Neural crest cell (in vitro differentiated cells): ENCODE measurements around the gene CLEC17A. TPM values are rescaled to one million over a fixed set of nuclear protein-coding genes. Genes with fewer than 3 reads are reported as not detected.

Source experiments
- DNase-seq: peaks from one replicate; pipeline ENCODE4 v3.0.0; 2021; ENCODE audit warnings: low read depth, mixed read lengths, low spot score
- H3K27ac Mint-ChIP-seq: one replicate; pipeline ENCODE4 v1.8.0; 2021; ENCODE audit warnings: mild to moderate bottlenecking, mixed read lengths; ENCODE audit not compliant: unreplicated experiment
- H3K27me3 Mint-ChIP-seq: 2 replicates; pipeline ENCODE4 v1.8.0; 2021; ENCODE audit warnings: low read depth, mild to moderate bottlenecking, mixed read lengths
- H3K36me3 Mint-ChIP-seq: 2 replicates; pipeline ENCODE4 v1.8.0; 2021; ENCODE audit warnings: low read depth, mild to moderate bottlenecking, mixed read lengths
- H3K4me1 Mint-ChIP-seq: 2 replicates; pipeline ENCODE4 v1.8.0; 2021; ENCODE audit warnings: mixed read lengths
- H3K4me3 Mint-ChIP-seq: one replicate; pipeline ENCODE4 v1.8.0; 2021; ENCODE audit warnings: mild to moderate bottlenecking, mixed read lengths
- H3K9me3 Mint-ChIP-seq: 2 replicates; pipeline ENCODE4 v1.8.0; 2021; ENCODE audit warnings: mixed read lengths
- total RNA-seq: library from RNA; stranded (reverse); gene quantifications from 2 replicates; pipeline ENCODE4 v1.2.1, GENCODE V29; 2021
- TF ChIP-seq, protein P1 (sequence below): fragments of 200-600 bp; sonication (generic); conservative IDR thresholded peaks from 2 replicates; pipeline ENCODE4 v1.5.0; 2021; ENCODE audit warnings: antibody characterized with exemption, mild to moderate bottlenecking

Gene CLEC17A
- total RNA-seq, 1 donor from 2014 or later = not detected

DNA sequence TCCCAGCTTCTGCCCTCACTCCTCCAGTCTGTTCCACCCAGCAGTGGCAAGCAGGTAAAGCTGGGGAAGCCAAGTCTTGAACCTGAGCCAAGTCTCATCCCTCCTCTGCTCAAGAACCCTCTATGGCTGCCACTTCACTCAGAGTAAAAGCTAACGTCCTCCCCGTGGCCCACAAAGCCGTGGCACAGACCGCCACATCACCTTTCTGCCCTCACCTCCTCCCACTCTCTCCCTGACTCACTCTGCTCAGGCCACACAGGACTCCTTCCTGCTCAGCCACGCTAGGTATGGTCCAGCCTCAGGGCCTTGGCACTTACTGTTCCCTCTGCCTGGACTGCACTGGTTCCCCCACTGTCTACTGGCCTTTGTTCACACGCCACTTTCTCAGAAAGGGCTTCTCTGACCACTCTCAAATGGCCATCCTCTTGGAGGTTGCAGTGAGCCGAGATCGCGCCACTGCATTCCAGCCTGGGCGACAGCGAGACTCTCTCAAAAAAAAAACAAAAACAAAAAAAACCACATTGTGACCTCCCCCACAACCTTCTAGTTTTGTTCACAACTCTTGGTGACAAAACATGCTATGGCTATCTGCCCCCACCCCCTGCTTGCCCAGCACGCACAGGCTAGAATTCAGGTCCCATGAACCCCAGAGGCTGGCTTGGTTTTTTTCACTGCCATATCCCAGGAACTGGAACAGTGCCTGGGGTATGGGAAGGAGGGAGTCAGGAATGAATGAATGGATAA lies 26.8 kb upstream of the CLEC17A start:
- TF ChIP-seq, protein P1, sequence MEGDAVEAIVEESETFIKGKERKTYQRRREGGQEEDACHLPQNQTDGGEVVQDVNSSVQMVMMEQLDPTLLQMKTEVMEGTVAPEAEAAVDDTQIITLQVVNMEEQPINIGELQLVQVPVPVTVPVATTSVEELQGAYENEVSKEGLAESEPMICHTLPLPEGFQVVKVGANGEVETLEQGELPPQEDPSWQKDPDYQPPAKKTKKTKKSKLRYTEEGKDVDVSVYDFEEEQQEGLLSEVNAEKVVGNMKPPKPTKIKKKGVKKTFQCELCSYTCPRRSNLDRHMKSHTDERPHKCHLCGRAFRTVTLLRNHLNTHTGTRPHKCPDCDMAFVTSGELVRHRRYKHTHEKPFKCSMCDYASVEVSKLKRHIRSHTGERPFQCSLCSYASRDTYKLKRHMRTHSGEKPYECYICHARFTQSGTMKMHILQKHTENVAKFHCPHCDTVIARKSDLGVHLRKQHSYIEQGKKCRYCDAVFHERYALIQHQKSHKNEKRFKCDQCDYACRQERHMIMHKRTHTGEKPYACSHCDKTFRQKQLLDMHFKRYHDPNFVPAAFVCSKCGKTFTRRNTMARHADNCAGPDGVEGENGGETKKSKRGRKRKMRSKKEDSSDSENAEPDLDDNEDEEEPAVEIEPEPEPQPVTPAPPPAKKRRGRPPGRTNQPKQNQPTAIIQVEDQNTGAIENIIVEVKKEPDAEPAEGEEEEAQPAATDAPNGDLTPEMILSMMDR = no peak
- H3K9me3 Mint-ChIP-seq = no peaks in the 10 kb centered on the region
- peaks cover 17% of the 10 kb centered on the region for H3K4me1 Mint-ChIP-seq
- H3K4me3 Mint-ChIP-seq = no peak overlapping the region
- no peak for DNase-seq
- peak overlapping the region; percentile 92 for H3K27ac Mint-ChIP-seq
- H3K27me3 Mint-ChIP-seq = no peaks in the 10 kb centered on the region
- H3K36me3 Mint-ChIP-seq = no peaks in the 10 kb centered on the region

DNA sequence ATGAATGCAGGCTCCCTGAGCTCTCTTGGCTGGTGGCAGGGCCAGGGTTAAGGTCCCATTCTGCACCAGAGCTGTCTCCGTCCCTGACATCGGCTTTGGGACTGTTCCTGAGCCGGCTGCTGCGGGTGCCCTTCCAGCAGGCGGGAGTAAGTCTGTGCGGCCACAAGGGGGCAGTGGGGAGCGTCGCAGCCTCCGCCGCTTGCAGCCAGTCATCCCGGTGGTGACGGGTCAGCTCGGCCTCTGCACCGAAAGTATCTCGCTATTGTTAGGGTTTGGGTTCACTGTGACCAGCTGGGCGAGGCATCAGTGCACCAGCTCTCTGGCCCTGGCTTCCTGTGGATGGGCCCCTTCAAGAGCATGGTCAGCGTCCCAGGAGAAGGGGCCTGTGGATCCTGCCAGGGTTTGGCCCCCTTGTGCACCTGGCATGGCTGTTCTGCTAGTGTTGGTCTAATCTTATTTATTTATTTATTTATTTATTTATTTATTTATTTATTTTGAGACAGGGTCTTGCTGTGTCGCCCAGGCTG lies 26.2 kb upstream of the CLEC17A start:
- H3K9me3 Mint-ChIP-seq = no peaks in the 10 kb centered on the region
- H3K27ac Mint-ChIP-seq = no peak overlapping the region
- no peak overlapping the region for H3K4me3 Mint-ChIP-seq
- TF ChIP-seq, protein P1 = peak; percentile 94
- H3K36me3 Mint-ChIP-seq = no peaks in the 10 kb centered on the region
- H3K27me3 Mint-ChIP-seq = no peaks in the 10 kb centered on the region
- peaks cover 17% of the 10 kb centered on the region for H3K4me1 Mint-ChIP-seq
- DNase-seq = peak; percentile 73

DNA sequence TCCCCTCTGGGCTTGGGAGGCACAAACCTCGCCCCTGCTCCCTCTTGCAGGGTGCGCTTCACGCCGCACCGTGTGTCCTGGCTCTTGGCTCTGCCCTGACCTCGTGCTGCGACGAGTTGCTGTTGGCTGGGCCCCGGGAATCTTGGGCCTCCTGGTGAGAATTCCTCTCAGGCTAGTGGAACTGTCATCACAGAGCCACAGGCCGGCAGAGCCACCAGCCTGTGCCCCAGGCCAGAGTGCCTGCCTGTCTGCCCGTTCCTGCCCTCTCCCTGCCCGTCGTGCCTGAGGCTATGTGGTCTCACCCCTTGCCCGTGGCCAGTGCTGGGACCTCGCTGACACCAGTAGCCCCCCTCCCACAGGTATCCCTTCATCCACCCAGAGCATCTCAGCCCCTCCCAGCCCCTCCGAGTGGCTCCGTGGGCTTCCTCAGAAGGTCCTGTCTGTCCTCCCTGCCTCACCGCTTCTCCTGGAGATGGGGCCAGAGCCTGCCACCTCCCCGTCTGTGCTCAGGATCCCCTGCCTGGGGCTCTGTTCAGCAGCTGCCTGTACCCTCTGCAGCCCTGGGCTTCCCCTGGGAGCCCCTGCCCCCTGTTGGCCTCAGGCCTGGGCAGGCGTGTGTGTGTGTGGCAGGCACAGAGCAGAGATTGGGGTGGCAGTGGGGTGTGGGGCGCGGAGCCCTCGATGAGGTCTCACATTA lies 24.4 kb upstream of the CLEC17A start:
- no peak overlapping the region for H3K4me3 Mint-ChIP-seq
- DNase-seq = no peak
- H3K27ac Mint-ChIP-seq = peak overlapping the region; percentile 19
- TF ChIP-seq, protein P1 = no peak
- peaks cover 17% of the 10 kb centered on the region for H3K4me1 Mint-ChIP-seq
- no peaks in the 10 kb centered on the region for H3K9me3 Mint-ChIP-seq
- no peaks in the 10 kb centered on the region for H3K36me3 Mint-ChIP-seq
- H3K27me3 Mint-ChIP-seq = no peaks in the 10 kb centered on the region

DNA sequence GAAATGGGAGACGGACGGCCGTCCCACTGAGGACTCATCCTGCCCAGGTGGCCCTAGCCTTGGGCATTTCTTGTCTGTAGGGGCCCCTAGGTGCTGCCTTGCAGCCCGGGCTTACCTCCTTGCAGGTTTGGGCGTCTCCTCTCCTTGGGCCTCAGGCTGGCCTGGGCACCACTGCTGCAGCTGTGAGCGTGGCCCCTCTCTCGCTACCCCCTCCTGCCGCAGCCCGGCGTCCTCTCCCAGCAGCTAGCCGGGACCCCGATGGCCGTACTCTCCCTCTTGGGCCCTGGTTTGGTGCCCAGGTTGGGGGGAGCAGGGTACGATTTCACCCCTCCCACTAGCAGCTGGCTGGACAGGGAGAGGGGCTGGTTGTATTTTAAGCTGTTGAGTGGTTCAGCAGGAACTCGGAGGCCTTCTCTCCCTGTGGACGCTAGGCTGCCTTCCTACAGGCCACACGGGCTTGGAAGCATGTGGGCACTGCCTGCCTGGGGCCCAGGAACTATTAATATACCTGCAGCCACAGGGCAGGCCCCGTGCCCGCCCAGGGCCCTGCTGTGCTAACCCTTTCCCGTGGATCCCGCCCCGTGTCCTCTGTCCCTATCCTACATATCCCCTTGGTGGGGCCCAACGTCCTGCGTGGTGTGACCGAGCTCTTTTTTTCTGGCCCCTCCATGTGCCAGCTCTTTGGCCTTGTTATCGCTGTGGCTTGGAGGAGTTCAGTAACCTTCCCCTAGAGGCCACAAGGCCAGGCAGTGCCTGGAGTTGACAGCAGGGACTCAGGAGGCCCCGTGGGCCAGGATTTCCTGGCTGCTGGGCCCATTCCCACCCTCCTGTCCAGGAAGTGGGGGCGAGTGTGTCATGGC lies 22.7 kb upstream of the CLEC17A start:
- TF ChIP-seq, protein P1 = no peak
- H3K27ac Mint-ChIP-seq = peak overlapping the region; percentile 45
- no peak for DNase-seq
- no peaks in the 10 kb centered on the region for H3K9me3 Mint-ChIP-seq
- peaks cover 2% of the 10 kb centered on the region for H3K36me3 Mint-ChIP-seq
- no peak overlapping the region for H3K4me3 Mint-ChIP-seq
- peaks cover 17% of the 10 kb centered on the region for H3K4me1 Mint-ChIP-seq
- H3K27me3 Mint-ChIP-seq = no peaks in the 10 kb centered on the region

DNA sequence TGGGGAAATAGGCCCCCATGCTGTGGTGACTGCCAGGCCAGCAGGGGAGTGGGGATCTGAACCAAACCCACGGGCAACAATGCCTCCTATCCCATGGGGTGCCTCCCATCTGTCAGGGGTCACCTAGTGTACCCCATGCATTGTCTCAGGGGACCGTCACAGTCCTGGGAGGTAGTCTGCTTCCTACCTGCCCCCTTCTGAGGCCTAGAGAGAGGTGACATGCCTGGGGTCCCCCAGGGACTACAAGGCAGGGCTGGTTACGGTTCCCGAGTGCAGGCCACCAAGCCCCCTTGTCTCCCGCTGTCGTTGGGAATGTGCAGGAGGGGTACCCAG lies 22.1 kb upstream of the CLEC17A start:
- Mint-ChIP-seq H3K4me3 (no peak overlapping the region), H3K27ac (no peak overlapping the region), H3K27me3 (no peaks in the 10 kb centered on the region), H3K9me3 (no peaks in the 10 kb centered on the region), H3K4me1 (peaks cover 17% of the 10 kb centered on the region), H3K36me3 (peaks cover 2% of the 10 kb centered on the region)
- DNase-seq = no peak
- TF ChIP-seq, protein P1 = no peak
